NCI-H1436 treated with DMSO at 0.1 percent for 48 hours (cell line): ENCODE measurements around the gene SMAD3.

ENCODE experiments used
- DNase-seq: peaks from one replicate; lab custom pipeline; 2025; lab: John Stamatoyannopoulos, UW

SMAD3 gene

DNA sequence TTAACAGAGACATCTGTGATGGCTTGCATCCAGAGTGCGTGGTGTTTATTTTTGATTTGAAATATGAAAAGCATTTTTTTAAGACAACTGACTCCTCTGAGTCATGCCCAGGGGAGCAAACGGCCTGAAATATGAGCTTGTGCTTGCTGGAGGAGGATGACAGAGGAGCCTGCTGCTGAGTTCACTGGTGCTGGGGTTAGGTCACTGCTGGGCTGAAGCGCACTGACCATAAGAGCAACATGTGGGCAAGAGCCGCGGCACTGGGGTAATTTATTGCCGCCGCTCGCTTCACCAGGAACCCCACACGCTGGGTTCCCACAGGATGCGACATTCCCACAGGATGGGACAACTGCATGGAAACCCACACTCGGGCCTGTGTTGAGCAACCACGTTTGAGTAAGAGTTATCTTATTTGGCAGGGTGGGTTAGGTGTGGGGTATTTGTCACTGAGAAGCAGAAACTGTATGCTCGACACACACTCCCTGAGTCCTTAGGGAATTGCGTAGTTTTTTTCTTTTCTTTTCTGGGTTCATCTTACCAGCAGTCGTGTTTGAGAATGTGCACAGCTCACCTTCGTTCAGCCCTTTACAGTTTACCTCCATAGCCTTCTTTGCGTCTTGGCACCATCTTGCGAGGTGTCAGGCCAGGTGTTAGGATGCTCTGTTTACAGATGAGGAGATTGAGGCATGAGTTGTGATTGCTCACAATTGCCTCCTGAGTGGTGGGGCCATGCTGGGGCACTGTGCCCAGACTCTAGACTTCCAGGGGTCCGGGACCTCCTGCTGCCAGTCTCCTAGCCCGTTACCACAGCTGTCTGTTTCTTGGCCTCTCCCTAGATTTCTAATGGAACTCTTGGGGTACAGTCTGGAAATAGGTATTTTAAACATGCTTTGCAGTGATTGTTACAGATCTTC lies 60.4 kb downstream of the SMAD3 start:
- no peak for DNase-seq

DNA sequence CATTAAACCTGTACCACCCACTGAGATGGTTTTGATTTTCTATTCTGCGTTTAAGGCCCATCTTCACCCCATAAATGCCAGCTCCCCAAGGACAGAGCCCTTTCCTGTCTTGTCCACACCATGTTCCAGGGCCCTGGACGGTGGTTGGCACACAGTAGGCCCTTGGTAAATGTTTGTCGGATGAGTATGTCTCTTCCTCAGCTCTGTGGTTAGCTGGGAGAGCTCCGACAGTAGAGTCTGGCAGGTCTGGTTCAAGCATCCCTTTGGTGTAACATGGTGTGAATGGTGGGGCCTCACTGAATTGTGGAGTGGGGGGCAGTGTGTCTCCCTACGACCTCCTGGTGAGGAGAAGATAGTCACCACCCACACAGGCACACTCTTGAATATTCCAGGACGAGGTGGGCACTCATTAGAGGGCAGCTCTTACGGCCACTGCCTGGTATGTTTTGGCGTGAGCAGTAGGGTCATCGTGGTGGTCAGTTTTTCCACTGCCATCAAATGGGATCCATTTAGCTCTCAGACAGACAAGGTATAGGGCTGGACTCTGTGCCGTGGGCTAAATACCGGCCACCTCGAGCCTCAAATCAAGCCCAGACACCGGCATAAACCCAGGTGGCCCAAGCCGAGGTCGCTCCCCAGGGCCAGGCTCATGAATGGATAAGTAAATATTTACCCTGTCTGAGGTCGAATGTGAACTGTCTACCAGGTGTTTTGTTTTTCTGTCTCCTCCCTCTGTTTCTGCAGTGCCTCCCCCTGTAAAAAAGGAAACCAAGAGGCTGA lies 61.3 kb downstream of the SMAD3 start:
- no peak for DNase-seq

DNA sequence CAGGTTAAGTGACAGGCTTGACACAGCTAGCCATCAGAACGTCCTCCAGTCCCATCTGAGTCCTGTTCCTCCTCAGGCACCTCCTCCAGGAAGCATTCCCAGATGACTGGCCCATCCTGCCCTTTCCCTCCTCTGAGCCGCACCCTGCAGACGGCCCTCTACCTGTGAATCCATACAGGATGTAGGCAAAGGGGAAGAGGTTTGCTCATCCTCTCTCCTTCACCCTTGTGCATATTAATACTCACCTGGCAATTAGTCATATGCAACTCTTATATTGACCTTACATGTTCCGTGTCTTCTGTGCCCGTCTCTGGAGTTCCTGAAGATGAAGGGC lies 61.9 kb downstream of the SMAD3 start:
- DNase-seq = no peak

DNA sequence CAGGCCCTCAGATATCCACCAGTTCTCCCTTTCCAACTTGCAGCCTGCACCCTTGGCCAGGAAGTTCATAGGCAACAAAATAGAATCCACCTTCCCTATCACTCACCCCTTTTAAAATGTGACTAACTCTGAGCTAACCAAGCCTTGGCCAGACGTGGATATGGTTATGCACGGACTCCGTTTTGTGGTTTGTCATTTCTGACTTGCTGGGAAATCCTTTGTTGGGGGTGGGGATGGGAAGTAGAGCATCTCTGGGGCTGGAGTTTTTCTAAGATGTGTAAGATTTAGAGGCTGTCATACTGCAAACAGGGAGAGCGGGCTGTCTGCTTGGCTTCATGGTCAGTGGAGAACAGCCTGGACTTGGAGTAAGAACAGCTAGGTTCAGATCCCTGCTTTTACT lies 62.6 kb downstream of the SMAD3 start:
- no peak for DNase-seq

DNA sequence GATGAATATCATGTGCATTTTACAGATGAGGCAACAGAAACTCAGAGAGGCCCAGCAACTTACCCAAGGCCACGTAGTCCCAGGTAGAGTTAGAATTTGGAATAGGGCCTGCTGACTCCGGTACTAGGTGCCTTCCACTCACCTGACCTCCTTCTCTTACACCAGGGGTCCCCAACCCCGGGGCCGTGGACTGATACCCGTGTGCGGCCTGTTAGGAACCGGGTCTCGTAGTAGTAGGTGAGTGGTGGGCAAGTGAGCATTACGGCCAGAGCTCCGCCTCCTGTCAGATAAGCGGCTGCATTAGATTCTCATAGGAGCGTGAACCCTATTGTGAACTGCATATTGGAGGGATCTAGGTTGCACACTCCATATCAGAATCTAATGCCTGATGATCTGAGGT lies 64.8 kb downstream of the SMAD3 start:
- no peak for DNase-seq

DNA sequence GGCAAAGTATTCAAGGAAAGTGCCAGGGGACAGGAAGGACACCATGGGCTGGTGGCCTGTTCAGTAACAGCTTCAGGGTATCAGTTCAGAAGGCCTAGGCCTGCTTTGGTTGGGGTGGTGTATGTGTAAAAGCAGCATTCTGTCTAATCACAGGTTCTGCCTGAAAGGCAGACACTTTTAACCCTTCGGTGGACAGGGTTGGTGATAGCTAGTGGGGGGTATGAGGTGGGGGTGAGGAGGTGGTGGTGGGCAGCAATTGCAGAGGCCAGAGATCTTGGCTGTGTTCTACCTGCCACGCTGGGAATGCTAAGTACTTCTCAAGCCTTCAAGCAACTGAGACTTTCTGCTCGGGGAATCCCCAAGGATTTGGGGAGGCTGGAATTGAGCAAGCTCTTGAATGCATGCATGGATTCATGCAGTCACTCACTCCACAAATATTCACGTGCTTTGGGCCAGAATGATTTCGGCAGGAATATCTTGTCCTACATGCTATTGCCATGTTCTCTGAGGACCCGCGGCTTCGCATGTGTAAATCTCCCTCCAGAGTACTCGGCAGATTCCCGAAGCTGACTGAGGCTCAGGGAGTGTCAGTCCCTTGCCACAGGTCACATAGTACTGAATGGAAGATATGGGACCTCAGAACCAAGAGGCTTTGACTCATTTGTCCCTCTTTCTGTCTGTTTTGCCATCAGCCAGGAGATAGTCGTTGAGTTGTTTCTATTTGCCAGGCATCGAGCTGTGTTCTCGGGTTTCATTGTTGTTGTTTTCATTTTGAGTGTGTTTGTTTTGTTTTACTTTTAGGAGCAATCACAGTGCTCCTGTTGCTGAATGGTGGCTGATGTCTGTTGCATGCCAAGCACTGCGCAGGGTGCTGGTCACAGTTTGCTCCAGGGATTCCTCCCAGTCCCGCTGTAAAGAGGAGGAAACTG lies 65.5 kb downstream of the SMAD3 start:
- no peak for DNase-seq

DNA sequence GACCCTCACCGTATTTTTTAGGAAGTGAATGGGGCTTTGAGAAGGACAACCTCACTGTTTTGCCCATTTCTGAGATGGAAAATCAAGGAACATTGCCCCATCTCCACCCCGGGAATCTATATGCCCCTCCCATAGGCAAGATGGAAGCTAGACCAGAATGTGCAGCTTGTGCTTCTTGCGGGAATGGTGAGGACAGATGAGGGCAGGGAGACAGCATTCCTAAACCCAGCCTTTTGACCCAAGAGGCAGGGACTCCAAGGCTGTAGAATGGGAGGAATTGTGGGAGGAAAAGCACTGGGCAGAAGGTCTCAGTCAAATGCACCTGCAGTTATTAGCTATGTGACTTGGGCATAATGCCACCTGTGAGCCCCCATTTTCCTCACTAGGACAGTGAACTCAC lies 66.9 kb downstream of the SMAD3 start:
- no peak for DNase-seq

DNA sequence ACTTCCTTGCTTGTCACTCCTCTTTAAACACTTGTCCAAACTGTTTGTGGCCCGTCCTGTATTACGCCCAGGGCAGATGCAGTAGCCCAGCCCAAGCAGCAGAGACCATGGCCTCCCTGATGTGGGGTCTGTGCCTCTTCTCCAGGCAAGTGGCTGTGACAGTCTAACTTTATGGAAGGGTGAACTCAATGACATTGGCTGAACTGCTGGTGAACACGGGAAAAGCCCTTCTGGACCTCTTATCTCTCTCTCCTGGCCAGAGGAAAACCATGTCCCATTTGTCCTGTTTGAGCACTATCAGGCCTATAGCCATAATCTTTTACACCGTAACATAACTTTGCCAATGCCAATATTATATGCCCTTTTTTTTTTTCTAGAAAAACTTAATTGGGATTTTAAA lies 67.6 kb downstream of the SMAD3 start:
- DNase-seq = no peak

DNA sequence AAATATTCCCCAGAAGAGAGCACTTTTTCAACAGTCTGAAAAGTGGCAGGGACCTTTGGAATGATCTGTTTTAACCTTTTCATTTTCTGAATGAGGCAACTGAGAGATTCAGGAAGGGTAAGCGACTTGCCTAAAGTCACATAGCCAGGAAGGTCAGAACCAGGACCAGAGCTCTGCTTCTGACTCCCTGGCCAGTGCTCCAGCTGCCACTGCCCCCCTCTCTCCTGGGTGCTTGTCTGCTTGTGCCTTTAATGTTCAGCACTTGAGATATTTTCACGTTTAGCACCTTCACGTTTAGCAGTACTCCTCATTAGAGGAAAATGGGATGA lies 68.3 kb downstream of the SMAD3 start:
- DNase-seq = no peak

DNA sequence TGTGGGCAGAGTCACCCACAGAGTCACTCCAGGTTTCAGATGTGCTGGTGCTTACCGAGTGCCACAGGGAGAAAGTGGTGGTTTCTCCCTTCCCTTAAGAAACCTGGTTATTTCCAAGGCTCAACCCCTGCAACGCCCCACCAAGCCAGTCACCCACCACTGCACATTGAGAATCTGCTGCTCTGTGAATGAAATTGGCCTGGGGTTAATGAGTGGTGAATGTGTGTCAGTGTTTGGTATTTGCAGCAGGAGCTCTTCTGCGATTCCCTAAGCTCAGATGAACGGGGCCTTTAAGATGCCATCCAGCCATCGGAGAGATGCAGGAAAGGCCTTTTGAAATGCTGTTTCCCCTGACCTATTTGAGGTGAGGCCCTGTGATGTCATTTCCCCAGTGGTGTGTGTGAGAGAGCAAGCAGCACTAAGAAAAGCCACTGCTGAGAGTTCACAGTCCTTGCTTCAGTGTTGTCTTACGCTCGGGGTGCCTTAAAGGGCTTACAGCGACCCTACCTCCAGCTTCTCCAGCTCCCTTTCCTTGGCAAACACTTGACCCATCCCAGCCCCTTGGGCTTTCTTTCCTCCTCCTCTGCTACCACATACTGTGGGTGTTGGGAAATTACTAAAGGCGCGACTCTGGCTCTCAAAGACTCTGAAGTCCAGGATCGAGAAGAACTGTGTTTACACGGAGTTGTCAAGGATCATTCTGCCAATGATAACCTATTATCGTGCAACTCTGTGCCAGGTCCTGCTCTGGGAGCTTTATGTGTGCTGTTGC lies 68.9 kb downstream of the SMAD3 start:
- no peak for DNase-seq

DNA sequence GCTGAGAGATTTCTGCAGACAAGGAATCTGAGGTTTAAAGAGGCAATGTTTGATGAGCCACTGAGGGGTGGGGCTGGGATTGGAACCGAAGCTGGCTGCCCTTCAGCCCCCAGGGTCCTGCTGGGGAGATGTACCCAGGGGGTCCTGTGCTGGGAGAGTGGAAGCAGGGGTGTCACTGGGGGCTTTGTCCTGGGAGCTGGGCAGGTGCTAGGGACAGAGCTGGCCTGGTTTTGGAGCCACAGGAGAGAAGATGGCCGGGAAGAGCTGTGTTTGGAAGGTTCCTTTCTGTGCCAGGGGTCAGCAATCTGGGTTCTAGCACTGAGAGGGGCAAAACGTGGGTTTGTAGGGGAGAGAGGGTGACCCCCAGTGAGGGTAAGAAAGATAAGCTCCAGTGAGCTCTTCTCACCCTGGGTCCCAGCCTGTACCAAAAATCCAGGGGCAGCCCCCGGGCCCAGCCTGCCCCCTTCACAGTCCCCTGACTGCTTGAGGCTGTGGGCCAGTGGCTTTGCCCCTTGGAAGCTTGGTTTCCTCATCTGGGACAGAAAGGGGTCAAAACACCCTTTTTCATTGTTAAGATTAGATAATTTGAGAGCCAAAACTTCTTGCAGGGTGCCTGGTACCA lies 69.6 kb downstream of the SMAD3 start:
- DNase-seq = no peak

DNA sequence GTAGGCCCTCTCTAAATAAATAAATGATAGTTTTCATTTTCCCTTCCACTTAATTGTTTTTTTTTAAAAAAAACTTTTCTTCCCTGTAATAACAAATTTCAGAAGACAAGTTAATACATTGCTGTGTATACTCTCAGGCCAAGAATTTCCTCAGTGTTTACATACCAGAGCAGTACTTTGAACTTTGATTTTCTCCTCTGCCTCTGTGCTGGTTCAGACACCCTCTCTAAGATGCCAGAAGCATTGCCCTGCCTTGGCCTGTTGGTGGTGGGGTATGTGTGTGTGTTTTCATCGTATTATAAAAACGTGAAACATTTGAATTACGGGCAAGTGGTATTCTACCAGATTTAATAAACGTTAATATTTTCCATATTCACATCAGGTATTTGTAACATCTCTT lies 70.1 kb downstream of the SMAD3 start:
- no peak for DNase-seq

DNA sequence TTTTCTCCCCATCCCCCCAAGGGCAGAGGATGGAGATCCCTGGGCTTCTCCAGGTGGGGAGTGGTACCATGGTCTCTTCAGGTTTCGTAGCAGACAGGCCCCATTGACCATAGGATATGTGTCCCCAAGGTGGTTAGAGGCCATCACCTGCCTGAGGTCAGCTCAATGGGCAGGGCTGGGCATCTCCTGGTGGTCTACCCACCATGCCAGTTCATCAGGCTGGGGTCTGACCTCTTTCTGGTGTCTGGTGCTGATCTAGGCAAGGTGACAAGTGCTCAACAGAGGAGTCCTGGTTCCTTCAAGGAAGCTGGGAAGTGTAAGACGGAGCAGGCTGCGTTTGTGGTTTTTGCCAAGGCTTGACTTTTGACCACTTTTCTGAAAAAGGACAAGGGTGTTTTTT lies 71.4 kb downstream of the SMAD3 start:
- no peak for DNase-seq

DNA sequence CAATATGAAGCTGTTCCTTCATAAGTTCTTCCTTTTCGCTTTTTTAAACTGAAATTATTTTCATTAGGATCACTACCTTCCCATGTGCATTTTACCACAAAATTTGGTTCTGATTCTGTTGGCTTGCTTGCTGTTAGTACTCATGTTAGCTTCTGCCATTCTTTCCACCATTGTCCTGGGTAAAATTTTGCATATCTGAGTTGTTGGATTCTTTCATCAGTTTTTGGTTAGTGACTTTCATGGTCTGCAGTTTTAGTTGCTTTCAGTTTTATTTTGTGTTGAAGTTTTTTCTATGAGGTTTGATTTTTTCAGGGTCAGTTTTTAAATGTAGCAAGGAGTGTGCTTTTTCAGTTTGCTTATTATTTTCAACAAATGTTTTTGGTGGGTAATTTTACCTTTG lies 71.9 kb downstream of the SMAD3 start:
- no peak for DNase-seq

DNA sequence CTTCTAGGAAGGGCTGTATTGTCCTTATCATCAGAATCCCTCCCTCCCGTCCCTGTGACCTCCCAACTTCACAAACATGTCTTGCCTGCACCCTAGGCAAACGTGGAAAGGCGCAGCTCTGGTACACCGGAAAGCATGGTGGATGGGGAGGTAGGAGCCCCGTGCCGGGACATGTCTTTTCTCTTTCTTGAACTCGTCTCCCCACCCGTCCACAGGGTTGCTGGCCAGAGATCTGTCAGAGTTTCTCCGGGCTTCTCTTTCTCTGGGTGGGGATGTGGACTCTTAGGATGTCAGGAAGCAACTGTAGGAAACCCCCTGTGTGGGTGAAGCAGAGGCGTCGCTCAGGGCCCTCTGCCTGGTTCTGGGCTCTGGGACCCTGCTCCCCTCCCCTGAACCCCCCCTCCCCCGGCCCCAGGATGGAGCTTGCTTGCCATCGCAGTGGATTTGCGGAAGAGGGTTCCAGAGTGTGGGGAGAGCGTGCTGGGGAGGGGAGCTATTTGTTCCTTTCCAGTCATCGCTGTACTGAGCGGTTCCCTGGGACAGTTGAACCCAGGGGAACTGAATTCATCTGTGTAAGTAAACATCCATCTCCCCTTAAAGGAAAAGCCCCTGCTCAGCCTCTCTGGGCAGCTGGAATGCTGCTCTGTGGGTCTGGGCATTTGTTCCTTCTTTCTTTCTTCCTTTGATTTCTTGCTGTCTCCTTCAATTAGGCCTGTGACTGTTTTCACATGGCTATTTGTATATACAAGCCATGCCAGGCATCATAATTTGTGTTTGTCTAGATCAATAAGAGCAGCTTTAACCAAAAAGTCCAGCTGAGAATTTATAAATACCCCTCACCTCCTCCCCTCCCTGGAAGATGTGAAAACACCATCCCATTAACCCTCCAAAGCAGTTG lies 72.8 kb downstream of the SMAD3 start:
- DNase-seq = no peak

DNA sequence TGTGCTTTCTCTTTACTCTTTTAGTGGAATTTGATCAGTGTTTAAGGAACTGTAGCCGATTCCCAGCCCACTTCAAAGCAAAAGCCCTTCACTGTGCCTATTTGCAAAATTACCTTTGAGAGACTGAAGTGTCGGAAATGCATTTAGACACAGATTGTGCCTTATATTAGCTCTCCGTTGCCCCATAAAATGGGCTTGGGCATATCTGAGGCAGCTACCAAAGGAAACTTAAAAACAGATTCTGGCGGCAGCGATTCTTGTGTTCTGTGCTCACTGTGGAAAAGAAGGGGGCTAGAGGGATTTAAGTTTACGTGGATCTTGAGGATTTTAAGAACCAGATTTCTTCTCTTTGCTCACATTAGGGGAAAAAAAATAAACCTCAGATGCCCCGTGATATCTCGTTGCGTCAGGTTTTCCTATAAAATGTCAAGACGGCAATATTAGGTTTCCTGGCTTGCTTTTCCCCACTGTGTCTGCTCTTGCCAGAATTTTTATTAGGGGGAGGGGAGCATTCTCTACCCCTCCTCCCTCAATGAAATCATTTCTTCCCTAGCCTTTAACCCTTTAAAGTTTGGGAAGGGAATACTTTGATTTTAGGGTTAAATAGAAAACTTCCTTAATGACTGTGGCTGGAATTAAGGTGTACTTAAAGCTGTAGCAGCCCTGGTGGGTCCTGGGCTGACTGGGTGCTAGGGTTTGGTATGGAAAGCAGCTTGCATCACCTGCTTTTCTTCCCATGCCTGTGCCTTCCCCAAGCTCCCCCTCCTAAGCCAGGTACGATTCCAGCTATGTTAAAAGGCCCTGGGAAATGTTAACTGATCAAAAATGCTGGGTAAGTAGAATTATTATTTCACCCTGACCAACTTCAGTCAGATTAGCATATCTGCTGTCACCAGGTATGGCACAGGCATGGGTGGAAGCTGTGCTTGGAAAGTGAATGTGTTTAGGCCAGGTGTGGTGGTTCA lies 73.8 kb downstream of the SMAD3 start:
- no peak for DNase-seq

DNA sequence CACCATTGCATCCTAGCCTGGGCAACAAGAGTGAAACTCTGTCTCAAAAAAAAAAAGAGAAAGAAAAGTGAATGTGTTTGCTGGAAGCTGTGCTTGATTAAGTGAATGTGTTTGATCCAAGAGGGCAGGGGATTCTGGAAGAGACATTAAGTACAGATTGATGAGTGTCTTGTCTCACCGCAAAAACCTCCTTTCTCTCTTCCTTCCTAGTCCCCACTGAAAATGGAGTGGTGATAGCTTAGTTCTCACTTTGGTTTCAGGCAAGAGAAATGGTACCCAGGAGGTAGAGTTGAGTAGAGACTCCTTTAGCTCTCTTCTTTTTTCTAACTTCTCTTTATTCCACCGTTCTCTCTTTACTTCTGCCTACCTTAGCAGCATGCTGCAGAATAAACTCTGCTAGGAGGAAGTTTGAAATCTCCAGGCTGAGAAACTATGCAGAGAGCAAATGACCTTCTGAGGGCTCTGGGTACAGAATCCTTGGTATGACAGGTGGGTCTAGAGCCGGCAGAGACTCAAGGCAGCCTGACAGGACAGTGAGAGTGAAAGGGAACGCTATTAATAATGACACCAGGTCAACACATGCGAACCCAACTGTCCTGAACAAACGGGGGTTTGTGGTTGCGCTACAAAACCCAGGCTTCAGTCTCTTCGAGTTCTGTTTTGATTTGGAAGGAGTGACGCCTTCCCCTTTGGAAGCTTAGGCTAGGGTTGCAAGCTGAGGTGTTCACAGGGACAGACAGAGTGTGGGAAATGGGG lies 74.9 kb downstream of the SMAD3 start:
- no peak for DNase-seq

DNA sequence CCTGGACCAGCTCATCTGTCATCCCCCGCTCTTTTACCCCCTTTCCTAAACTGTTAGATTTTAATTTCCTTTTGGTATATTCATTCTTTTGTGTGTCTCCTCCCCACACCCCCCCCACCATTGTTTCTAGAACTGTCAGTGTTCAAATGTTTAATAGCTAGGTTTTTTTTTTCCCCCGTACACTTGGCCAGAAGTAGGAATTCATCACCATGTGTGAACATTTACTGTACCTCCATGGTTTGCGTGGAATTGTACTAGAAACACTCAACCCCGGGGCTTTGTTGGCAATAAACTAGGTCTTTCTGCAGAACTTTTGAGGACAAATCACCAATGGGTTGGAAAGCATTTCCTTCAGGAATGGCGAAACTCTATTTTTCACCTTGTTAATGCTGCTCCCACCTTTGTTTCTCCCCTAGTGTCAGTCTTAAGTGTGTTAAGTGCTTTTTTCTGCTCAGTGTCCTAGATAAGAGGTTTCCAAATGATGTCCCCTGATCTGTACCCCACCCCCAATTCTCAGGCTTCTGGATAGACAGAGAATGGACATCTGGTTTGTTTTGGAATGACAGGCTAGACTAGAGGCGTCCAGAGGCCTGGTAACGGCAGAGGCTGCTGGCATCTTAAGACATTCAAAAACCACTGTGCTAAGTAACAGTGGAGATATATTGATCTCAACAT lies 76.8 kb downstream of the SMAD3 start:
- no peak for DNase-seq
